ENCODE measurements around the gene ZNF467.

ZNF467 gene

GRCh38 chr7:149816267-149816751 lies 42.9 kb upstream of the ZNF467 start:
- Histone ChIP-seq H3K9me3 (replicated peaks; ENCODE audit: low read length) (no peaks in the 10 kb centered on the region), H3K4me1 (ENCODE audit: control insufficient read depth, insufficient read depth, low read length) (no peaks in the 10 kb centered on the region), H3K27me3 (ENCODE audit: control insufficient read depth, insufficient read depth, low read length) (peaks cover 16% of the 10 kb centered on the region), H3K9ac (ENCODE audit: low read depth, low read length) (no peak overlapping the region), H3K36me3 (ENCODE audit: insufficient read depth, low read length) (no peaks in the 10 kb centered on the region), H3K4me3 (ENCODE audit: low read length) (no peak overlapping the region), H3K4me2 (ENCODE audit: low read length) (no peak overlapping the region)

- Histone ChIP-seq H3K36me3 (ENCODE audit: insufficient read depth, low read length) (no peaks in the 10 kb centered on the region), H3K4me2 (ENCODE audit: low read length) (no peak overlapping the region), H3K9me3 (replicated peaks; ENCODE audit: low read length) (no peaks in the 10 kb centered on the region), H3K9ac (ENCODE audit: low read depth, low read length) (no peak overlapping the region), H3K4me1 (ENCODE audit: control insufficient read depth, insufficient read depth, low read length) (no peaks in the 10 kb centered on the region), H3K4me3 (ENCODE audit: low read length) (no peak overlapping the region), H3K27me3 (ENCODE audit: control insufficient read depth, insufficient read depth, low read length) (peaks cover 11% of the 10 kb centered on the region)
Measured at GRCh38 chr7:149815661-149816266, 42.4 kb upstream of the ZNF467 start.

GRCh38 chr7:149815121-149815520 lies 41.7 kb upstream of the ZNF467 start:
- Histone ChIP-seq H3K4me2 (ENCODE audit: low read length) (no peak overlapping the region), H3K36me3 (ENCODE audit: insufficient read depth, low read length) (no peaks in the 10 kb centered on the region), H3K9me3 (replicated peaks; ENCODE audit: low read length) (no peaks in the 10 kb centered on the region), H3K9ac (ENCODE audit: low read depth, low read length) (no peak overlapping the region), H3K27me3 (ENCODE audit: control insufficient read depth, insufficient read depth, low read length) (peaks cover 5% of the 10 kb centered on the region), H3K4me3 (ENCODE audit: low read length) (no peak overlapping the region), H3K4me1 (ENCODE audit: control insufficient read depth, insufficient read depth, low read length) (no peaks in the 10 kb centered on the region)

GRCh38 chr7:149814494-149814893 lies 41.1 kb upstream of the ZNF467 start:
- H3K27me3 ChIP-seq (ENCODE audit: control insufficient read depth, insufficient read depth, low read length), result peaks cover 4% of the 10 kb centered on the region

GRCh38 chr7:149813254-149814035 lies 40.1 kb upstream of the ZNF467 start:
- Histone ChIP-seq H3K27me3 (ENCODE audit: control insufficient read depth, insufficient read depth, low read length) (peaks cover 4% of the 10 kb centered on the region), H3K9me3 (replicated peaks; ENCODE audit: low read length) (no peaks in the 10 kb centered on the region), H3K36me3 (ENCODE audit: insufficient read depth, low read length) (no peaks in the 10 kb centered on the region), H3K4me2 (ENCODE audit: low read length) (no peak overlapping the region), H3K4me1 (ENCODE audit: control insufficient read depth, insufficient read depth, low read length) (no peaks in the 10 kb centered on the region), H3K4me3 (ENCODE audit: low read length) (no peak overlapping the region), H3K9ac (ENCODE audit: low read depth, low read length) (no peak overlapping the region)

More at GRCh38 chr7:149814494-149814893, 41.1 kb upstream of the ZNF467 start:
- no peaks in the 10 kb centered on the region for H3K36me3 ChIP-seq (ENCODE audit: insufficient read depth, low read length)
- H3K9ac ChIP-seq (ENCODE audit: low read depth, low read length), result no peak overlapping the region
- no peak overlapping the region for H3K4me3 ChIP-seq (ENCODE audit: low read length)
- no peaks in the 10 kb centered on the region for H3K9me3 ChIP-seq (replicated peaks; ENCODE audit: low read length)
- H3K4me1 ChIP-seq (ENCODE audit: control insufficient read depth, insufficient read depth, low read length), result no peaks in the 10 kb centered on the region
- no peak overlapping the region for H3K4me2 ChIP-seq (ENCODE audit: low read length)

- Histone ChIP-seq H3K9ac (ENCODE audit: low read depth, low read length) (no peak overlapping the region), H3K4me2 (ENCODE audit: low read length) (no peak overlapping the region), H3K27me3 (ENCODE audit: control insufficient read depth, insufficient read depth, low read length) (peaks cover 3% of the 10 kb centered on the region), H3K4me3 (ENCODE audit: low read length) (no peak overlapping the region), H3K9me3 (replicated peaks; ENCODE audit: low read length) (no peaks in the 10 kb centered on the region), H3K36me3 (ENCODE audit: insufficient read depth, low read length) (no peaks in the 10 kb centered on the region), H3K4me1 (ENCODE audit: control insufficient read depth, insufficient read depth, low read length) (no peaks in the 10 kb centered on the region)
Measured at GRCh38 chr7:149811831-149812490, 38.6 kb upstream of the ZNF467 start.

- Histone ChIP-seq H3K27me3 (ENCODE audit: control insufficient read depth, insufficient read depth, low read length) (peaks cover 8% of the 10 kb centered on the region), H3K4me3 (ENCODE audit: low read length) (no peak overlapping the region), H3K36me3 (ENCODE audit: insufficient read depth, low read length) (no peaks in the 10 kb centered on the region), H3K4me1 (ENCODE audit: control insufficient read depth, insufficient read depth, low read length) (no peaks in the 10 kb centered on the region), H3K9me3 (replicated peaks; ENCODE audit: low read length) (no peaks in the 10 kb centered on the region), H3K9ac (ENCODE audit: low read depth, low read length) (no peak overlapping the region), H3K4me2 (ENCODE audit: low read length) (no peak overlapping the region)
Measured at GRCh38 chr7:149811221-149811620, 37.8 kb upstream of the ZNF467 start.

- Histone ChIP-seq H3K4me2 (ENCODE audit: low read length) (no peak overlapping the region), H3K9ac (ENCODE audit: low read depth, low read length) (no peak overlapping the region), H3K27me3 (ENCODE audit: control insufficient read depth, insufficient read depth, low read length) (peaks cover 12% of the 10 kb centered on the region), H3K36me3 (ENCODE audit: insufficient read depth, low read length) (no peaks in the 10 kb centered on the region), H3K4me3 (ENCODE audit: low read length) (no peak overlapping the region), H3K9me3 (replicated peaks; ENCODE audit: low read length) (no peaks in the 10 kb centered on the region), H3K4me1 (ENCODE audit: control insufficient read depth, insufficient read depth, low read length) (no peaks in the 10 kb centered on the region)
Measured at GRCh38 chr7:149809215-149809614, 35.8 kb upstream of the ZNF467 start.

- Histone ChIP-seq H3K4me1 (ENCODE audit: control insufficient read depth, insufficient read depth, low read length) (no peaks in the 10 kb centered on the region), H3K9me3 (replicated peaks; ENCODE audit: low read length) (no peaks in the 10 kb centered on the region), H3K27me3 (ENCODE audit: control insufficient read depth, insufficient read depth, low read length) (peaks cover 12% of the 10 kb centered on the region), H3K36me3 (ENCODE audit: insufficient read depth, low read length) (no peaks in the 10 kb centered on the region), H3K4me2 (ENCODE audit: low read length) (no peak overlapping the region), H3K9ac (ENCODE audit: low read depth, low read length) (no peak overlapping the region), H3K4me3 (ENCODE audit: low read length) (no peak overlapping the region)
Measured at GRCh38 chr7:149808311-149808710, 34.9 kb upstream of the ZNF467 start.

GRCh38 chr7:149806726-149807125 lies 33.3 kb upstream of the ZNF467 start:
- peaks cover 12% of the 10 kb centered on the region for H3K27me3 ChIP-seq (ENCODE audit: control insufficient read depth, insufficient read depth, low read length)
- H3K9me3 ChIP-seq (replicated peaks; ENCODE audit: low read length), result no peaks in the 10 kb centered on the region
- no peaks in the 10 kb centered on the region for H3K36me3 ChIP-seq (ENCODE audit: insufficient read depth, low read length)
- no peak overlapping the region for H3K4me3 ChIP-seq (ENCODE audit: low read length)
- no peak overlapping the region for H3K4me2 ChIP-seq (ENCODE audit: low read length)
- H3K4me1 ChIP-seq (ENCODE audit: control insufficient read depth, insufficient read depth, low read length), result no peaks in the 10 kb centered on the region
- H3K9ac ChIP-seq (ENCODE audit: low read depth, low read length), result no peak overlapping the region

GRCh38 chr7:149804106-149804505 lies 30.7 kb upstream of the ZNF467 start:
- Histone ChIP-seq H3K9me3 (replicated peaks; ENCODE audit: low read length) (no peaks in the 10 kb centered on the region), H3K36me3 (ENCODE audit: insufficient read depth, low read length) (no peaks in the 10 kb centered on the region), H3K4me1 (ENCODE audit: control insufficient read depth, insufficient read depth, low read length) (no peaks in the 10 kb centered on the region), H3K4me2 (ENCODE audit: low read length) (no peak overlapping the region), H3K27me3 (ENCODE audit: control insufficient read depth, insufficient read depth, low read length) (peaks cover 12% of the 10 kb centered on the region), H3K4me3 (ENCODE audit: low read length) (no peak overlapping the region), H3K9ac (ENCODE audit: low read depth, low read length) (no peak overlapping the region)
